ENCODE measurements around the gene EFS.

EFS gene

DNA sequence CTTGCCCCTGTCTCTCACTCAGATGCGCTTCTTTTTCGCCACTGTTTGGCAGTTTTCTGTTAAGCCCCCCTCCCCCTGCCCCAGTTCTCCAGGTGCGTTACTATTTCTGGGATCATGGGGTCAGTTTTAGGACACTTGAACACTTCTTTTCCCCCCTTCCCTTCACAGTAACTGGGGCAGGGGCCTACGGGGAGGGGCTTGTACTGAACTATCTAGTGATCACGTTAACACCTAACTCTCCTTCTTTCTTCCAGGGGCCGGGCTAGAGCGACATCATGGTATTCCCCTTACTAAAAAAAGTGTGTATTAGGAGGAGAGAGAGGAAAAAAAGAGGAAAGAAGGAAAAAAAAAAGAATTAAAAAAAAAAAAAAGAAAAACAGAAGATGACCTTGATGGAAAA lies 40.0 kb downstream of the EFS start:
- DNase-seq = no peak

DNA sequence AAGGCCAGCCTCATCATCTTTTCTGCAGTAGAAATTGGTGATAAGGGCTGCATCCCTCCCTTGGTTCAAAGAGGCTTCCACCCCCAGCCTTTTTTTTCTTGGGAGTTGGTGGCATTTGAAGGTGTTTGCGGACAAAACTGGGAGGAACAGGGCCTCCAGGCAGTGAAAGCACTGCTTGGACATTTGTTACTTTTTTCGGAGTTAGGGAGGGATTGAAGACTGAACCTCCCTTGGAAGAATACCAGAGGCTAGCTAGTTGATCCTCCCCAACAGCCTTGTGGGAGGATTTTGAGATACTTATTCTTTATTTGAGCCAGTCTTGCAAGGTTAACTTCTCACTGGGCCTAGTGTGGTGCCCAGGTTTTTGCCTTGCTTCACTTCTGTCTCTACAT lies 40.5 kb downstream of the EFS start:
- no peak for DNase-seq

DNA sequence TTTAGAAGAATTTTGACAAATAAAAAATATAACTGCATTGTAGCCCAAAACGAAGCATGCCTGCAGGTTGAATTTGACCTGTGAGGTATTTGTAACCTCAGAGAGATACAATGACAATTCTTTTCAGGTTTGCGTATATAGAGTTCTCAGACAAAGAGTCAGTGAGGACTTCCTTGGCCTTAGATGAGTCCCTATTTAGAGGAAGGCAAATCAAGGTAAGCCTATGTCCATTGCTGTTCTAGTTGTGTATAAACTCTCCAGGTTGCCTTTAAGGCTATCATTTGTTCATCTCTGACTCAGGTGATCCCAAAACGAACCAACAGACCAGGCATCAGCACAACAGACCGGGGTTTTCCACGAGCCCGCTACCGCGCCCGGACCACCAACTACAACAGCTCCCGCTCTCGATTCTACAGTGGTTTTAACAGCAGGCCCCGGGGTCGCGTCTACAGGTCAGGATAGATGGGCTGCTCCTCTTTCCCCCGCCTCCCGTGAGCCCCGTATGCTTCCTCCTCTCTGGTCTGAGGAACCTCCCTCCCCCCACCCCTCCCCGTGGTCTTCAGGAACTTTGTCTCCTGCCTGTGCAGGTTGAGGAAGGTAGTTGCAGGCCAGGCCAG lies 41.0 kb downstream of the EFS start:
- no peak for DNase-seq

DNA sequence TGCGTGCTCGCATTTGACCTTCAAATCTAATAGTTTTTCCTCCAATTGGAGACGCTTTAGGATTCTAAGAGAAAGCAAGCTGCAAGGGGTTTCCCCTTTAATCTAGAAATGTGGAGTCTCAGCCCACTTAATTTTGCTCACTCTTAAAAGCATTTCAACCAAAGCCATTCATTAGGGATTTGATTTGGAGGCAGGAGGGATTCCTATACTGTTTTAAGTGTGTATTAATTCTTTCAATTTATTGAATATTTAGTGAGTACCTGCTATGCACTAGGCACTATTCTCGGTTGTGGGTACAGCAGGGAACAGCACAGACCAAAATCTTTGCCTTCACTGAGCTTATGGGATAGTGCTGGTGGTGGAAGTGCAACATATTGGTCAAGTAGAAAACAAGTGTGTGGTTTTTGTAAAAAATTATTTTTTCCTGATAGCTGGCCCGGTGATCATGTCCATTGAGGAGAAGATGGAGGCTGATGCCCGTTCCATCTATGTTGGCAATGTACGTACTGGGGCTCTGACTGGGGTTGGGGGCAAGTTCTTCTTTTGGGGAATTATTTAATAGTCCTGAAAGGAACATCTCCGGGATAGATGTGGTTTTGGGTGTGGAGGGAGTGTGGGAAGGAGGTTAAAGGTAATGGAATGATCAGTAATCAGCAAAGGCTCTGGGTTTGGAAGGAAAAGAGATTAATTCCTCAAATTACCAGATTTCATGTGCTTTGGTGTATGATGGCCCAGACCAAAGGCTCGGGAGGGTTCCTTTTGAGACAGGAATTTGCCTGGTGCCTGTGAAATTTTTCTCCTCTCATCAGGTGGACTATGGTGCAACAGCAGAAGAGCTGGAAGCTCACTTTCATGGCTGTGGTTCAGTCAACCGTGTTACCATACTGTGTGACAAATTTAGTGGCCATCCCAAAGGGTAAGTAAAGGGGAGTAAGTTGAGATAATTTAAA lies 42.1 kb downstream of the EFS start:
- no peak for DNase-seq

DNA sequence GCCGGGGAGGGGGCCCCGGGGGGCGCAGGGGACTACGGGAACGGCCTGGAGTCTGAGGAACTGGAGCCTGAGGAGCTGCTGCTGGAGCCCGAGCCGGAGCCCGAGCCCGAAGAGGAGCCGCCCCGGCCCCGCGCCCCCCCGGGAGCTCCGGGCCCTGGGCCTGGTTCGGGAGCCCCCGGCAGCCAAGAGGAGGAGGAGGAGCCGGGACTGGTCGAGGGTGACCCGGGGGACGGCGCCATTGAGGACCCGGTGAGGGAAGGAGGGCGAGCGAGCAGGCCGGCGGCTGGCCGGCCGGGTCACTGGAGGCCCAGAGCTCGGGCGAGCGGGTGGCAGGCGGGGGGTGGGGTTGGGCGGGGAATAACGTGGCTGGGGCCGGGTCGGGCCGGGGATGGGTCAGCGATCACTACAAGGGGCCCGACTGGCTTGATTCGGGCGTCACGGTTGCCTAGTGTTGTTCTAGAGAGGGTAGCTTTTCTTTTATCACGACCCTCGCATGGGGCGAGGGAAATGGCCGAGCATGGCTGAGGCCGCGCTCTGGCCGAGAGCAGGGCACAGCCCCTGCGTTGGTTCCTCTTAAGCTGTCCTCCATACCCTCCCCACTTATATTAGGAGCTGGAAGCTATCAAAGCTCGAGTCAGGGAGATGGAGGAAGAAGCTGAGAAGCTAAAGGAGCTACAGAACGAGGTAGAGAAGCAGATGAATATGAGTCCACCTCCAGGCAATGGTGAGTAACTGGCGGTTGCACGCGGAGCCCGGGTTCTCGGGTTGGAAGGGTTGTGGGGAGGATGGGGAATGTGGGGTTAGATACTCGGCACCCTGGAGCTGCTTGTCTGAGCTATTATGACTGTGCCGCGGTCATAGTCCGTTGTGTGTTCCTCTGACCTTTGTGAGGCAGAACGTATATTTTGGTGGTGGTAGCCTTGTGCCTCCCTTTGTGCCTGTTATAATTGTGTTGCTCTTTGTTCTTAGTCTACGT lies 43.1 kb downstream of the EFS start:
- no peak for DNase-seq

DNA sequence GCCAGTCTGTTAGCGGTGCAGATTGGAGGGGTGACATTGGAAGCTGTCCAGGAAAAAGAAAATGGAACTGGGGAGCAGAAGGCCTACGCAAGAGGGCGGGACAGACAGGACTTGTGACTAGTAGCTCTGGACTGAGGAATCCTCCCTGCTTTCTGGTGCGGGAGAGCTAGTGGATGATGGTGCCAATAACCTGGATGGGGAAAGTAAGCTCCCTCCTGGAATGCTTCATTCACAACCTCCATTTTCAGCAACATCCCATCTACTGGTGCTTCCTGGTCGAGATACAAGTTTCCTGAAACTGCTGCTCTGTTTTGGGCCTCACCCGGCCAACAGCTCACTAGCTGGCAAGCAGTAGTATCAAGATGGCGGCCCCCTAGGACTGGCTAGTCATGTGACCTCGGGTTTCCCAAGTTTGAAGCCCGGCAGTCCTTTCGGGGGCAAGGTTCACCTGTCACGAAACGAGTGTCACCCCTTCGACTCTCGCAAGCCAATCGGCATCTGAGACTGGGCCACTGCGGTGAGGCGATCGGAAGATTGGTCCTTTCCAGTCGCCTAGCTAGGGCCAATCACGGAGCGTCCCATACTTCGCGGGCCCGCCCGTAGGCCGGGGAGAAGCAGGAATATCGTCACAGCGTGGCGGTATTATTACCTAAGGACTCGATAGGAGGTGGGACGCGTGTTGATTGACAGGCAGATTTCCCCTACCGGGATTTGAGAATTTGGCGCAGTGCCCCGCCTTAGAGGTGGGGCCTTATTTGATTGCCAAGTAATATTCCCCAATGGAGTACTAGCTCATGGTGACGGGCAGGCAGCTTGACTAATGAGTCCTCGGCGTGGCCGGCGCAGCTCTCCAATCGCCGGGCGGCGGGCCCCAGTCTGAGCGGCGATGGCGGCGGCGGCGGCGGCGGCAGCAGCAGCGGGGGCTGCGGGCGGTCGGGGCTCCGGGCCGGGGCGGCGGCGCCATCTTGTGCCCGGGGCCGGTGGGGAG lies 44.1 kb downstream of the EFS start, which contains the start of gene PABPN1:
PABPN1 (plus strand) TSS at position 874 of the 988 bp plus-strand sequence; CDS start at position 887, 13 bp downstream.
- peak; percentile 98 for DNase-seq

DNA sequence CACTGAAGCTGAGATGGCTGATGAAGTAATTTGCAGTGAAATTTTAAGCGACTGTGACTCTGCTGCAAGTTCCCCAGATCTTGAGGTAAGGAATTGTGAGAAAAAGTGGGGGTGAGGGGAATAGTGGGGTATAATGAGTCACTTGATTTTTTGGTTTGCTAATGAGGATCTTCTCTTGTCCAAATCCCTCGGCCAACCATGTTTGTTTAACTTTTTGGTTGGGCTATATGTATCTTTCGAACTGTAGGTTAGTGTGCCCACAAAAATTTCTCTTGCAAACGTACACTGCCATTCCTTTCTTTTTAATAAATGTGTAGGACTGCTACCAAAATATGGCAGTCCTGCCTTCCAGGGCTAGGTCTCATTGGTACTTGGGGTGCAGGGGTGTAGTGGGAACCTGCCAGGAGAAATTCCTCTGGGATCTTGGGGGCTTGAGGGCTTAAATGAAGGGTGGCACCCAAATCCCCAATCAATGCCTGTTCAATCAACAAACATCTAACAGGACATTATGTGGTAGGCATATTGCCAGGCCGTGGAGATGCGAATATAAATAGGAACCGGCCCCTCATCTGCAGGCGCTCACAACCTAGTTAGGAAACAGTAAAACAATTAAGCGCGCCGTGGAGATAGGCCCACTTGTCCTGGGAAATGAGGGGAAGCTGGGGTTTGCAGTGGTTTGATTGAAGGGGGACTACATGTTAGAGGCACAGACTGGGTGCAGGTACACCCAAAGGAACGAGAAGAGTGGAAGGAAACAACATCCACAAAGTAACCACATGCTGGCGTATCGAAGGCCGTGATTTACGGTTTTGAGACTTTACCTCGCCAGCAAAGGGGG lies 45.0 kb downstream of the EFS start:
- DNase-seq = no peak

DNA sequence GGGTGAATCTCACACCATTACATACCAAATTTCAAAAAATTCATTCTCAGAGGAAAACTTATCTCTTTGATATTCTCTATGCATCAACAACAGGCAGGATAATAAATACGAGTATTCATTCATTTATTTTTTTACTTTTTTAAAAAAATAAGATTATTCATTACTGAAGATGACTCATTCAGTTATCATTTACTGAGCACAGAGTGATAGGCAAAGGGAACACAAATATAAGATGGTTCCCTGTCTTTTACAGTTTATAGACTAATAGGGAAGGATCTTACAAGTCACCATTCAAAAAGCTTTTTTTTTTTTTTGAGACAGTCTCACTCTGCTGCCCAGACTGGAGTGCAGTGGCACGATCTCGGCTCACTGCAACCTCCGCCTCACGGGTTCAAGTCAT lies 48.7 kb downstream of the EFS start:
- no peak for DNase-seq

DNA sequence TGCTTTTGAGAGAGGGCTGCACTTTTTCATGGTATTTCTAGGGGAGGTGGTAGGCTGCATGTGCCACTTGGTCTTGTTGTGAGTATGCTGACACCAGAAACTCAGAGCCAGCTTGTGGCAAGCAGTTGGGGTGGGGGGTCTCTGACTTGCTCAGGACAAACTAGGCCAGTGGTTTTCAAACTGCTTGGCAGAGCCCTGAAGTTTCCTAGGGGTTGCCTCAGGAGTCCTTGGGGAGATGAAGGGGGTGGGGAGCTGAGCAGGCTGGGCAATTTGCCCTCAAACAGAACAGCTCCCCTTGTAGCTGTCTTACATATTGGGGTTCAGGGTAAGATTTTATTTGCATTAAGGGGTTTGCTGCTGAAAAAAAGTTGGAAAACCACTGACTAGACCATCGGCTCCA lies 54.4 kb downstream of the EFS start:
- no peak for DNase-seq

DNA sequence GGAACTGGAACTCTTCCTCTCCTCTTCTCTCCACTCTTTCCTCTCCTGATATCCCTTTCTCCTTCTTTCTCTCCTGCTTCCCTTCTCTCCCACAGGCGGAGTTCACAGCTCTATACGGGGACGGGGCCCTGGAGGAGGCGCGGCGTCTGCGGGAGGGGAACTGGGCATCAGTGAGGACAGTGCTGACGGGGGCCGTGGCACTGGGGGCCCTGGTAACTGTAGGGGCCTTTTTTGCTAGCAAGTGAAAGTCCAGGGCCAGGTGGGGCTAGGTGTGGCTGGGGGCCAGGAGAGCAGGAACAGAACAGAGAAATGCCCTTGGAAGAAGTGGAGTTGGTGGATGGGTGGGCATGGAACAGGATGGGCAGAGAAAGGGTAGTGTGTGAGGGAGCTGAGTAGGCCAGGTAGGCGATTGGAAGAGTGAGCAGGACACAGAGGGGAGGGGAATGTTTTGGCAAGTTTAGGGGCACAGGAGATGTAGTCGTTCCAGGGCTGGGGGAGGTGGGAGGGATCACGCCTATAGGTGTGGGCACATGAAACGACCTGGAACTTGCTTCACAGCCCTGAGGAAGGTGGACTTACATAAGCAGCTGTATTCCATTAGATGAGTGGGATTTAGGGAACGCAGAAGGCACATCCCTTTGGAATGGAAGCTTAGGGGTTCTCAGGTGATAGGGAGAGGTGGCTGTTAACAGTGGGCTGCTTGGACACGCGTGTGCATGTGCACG lies 56.1 kb downstream of the EFS start:
- no peak for DNase-seq

DNA sequence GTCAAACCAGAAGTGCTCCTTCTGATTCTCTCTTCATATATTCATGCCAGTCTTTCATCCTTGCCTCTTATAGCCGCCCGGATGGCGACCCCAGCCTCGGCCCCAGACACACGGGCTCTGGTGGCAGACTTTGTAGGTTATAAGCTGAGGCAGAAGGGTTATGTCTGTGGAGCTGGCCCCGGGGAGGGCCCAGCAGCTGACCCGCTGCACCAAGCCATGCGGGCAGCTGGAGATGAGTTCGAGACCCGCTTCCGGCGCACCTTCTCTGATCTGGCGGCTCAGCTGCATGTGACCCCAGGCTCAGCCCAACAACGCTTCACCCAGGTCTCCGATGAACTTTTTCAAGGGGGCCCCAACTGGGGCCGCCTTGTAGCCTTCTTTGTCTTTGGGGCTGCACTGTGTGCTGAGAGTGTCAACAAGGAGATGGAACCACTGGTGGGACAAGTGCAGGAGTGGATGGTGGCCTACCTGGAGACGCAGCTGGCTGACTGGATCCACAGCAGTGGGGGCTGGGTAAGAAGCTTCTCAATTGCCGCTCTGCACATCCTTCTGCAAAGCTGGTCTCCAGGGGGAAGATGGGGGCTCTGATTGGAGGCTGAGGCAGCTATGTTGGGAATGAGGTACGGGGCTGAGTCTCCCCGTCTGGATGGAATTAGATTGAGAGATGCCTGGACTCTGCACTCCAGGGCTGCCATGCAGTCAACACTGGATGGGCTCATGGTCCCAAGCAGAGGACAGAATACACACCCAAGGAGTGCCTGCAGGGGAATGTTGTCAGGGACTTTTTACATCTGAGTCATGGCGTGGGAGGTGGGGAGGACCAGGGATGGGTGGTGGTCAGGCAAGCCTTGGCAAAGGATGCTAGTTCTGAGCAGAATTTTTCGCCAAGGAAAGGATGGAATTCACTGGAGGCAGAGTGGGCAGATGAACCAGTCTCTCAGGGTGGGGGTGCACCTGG lies 57.0 kb downstream of the EFS start:
- DNase-seq = no peak

DNA sequence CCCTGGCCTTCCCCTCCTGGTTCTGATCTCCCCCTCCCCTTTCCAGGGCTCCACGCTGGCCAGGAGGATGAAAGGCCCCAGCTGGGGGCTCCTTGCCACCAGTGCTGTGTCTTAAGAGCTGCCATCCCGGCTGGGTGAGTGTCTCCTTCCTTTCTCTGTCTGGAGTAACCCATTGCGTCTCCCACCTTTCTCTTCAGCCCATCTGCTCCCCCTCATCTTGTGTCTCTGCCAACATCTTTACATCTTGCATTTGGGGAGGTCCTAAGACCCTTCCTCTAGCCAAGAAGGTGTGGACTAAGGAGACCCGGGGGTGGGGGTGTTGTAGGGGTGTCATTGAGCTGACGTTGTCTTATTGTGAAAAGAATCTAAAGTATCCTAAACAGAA lies 57.8 kb downstream of the EFS start:
- DNase-seq = no peak

DNA sequence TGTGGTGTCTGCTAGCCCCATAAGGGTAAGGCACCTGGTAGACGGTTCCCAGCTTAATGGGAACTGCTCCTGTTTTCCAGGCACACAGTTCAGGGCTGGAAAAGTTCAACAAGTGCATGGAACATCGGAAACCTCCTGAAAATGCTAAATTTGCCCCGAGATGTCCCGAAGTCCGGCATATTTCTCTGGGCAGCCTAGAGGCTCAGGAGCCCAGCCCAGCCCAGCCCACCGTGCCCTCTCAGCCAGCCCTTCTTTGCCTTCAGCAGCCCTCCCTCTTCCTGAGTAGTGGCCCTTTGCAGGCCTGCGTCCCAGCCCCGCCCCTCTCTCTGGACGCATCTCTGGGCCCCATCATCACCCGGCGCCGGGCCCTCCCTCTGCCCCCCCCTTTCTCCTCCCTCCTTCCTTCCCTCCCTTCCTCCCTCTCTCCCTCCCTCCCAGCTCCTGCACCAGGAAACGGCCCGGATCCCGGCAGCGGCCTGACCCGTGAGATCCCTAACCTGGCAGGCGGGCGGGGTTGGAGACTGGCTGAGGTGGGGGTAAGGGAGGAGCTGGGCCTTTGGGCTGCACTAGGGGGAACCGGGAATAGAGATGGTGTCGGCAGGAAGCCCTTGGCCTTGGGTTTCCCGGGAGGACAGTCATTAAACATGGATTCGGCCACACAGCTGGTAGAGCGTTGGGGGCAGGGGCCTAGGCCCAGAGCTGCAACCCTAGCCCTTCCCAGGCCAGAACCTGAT lies 58.4 kb downstream of the EFS start, which contains the start of gene BCL2L2:
BCL2L2 (plus strand) TSS at position 422 of the 734 bp plus-strand sequence. CDS start 935 bp downstream, outside the sequence.
- DNase-seq = no peak
